Stimulated activated CD4-positive, alpha-beta T cell treated with anti-CD3 and anti-CD28 coated beads, Interleukin-12 subunit alpha, Interleukin-12 subunit beta, amount 100 ng/mL, for 4 hours (primary cell): ENCODE data around the gene TCF19.

ENCODE experiments used
- DNase-seq: peaks from one replicate; pipeline ENCODE4 v3.0.0-alpha.2; 2020

The TCF19 gene, protein sequence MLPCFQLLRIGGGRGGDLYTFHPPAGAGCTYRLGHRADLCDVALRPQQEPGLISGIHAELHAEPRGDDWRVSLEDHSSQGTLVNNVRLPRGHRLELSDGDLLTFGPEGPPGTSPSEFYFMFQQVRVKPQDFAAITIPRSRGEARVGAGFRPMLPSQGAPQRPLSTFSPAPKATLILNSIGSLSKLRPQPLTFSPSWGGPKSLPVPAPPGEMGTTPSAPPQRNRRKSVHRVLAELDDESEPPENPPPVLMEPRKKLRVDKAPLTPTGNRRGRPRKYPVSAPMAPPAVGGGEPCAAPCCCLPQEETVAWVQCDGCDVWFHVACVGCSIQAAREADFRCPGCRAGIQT

DNA sequence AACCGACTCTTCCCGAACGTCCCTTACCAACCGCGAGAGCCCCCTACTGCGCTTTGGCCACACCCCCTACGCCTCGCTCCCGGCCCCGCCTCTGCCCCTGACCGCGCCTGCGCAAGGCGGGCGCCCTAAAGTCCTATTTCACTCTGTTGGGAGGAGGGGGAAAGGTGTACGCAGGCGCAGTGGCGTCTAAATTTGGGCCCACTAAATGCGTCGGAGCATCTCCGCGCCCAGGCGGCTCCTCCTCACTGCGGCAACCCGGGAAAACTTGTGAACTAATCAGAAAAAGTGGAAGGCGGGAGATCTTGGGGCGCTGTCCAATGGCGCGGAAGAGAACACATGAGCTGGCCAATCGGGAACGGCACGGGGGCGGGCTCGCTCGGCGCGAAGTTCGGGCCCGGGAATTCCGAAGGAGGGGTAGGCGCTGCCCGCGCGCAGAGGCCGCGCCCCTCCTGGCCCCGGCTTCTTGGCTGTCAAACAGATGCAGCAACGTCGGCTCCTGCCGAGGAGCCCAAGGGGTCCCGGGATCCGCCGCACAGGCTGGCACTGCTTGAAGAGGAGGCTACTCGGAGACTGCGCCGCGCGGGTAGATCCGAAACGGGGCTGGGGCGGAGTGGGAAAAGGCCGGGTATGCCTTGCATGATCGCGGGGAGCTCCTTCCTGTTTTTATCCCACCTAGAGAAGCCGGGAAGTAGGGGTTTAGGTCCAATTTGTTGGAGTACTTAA, at the start of gene TCF19:
Gene TCF19 (plus strand): TSS at position 450 of the 723 bp plus-strand sequence. CDS start 881 bp downstream, outside the sequence.
- DNase-seq, result peak; percentile 99

DNA sequence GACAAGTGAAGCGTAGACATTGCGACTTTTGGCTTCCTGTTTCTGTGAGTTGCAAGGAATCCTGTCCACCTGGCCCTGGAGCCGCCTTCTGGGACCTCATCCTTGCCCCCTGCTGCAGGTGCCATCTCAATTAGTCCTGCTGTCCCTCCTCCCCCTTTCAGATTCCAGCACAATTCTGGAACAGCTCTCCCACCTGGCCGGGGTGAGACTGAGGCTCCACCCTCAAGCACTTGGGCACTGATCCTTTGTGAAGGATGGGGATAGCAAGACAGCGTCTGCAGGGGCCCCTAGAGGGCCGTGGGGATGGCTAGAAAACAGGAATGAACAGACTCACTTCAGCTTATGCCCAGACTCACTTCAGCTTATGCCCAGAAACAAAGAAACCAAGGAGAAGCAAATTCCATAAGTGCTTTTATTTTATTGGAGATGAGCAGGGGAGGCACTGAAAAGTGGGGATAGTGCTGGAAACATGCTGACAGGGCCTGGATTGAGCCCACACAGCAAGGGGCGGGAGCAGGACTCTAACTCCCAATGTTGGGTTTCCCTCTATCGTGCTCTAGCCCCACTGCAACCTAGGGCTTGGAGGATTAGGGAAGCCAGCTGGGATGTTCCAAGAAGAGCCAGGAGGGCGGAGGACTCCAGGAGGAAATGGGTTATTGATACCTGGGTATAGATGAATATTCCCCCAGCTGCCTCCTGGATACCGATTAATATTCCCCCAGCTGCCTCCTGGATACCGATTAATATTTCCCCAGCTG, 47.4 kb upstream of the TCF19 start:
- DNase-seq, result no peak

DNA sequence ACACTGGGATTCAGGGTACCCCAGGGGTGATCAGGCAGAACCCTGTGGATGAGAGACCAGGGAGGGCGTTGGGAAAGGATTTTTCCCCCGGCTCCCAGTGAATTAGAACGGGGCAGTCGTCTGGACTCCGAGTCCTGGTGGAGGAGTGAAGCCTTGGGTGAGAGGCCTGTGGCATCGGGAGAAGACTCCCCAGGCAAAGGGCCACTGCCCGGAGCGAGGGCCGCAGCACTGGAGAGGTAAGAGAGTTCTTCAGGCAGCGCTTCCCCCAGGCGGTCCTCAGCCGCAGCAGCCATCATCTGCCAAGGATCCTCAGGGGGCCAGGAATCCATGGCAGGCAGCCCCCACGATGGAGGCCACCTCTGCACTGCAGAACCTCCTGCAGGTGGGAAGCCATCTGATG, 46.7 kb upstream of the TCF19 start:
- no peak for DNase-seq

DNA sequence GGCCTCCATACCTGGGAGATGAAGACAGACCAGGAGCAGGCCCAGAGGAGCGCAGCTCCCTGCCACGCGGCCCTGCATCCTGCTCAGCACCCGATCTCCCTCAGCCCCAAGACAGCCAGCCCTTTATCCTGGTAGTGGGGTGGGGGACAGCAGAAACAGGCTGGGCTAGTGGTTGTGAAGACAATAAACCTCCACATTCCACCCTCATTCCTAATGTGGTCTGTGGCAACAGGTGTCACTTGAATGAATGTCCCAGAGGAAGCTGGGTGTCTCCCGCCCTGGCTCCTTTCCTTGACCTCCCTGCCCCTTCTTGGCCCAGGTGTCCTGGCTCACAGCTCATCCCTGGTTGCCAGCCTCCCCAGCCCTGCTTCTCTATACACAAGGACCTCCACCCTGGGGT, 45.9 kb upstream of the TCF19 start, which contains the start of gene C6orf15:
Gene C6orf15 (minus strand): TSS at position 98 of the 400 bp plus-strand sequence. CDS start 20 bp downstream, at position 78.
- DNase-seq, result no peak

- no peak for DNase-seq
Measured at GRCh38 chr6:31113861-31114540, 44.4 kb upstream of the TCF19 start.

GRCh38 chr6:31114541-31114878, 43.9 kb upstream of the TCF19 start, which contains the start of gene PSORS1C1:
Gene PSORS1C1 (plus strand): TSS chr6:31114800. CDS start chr6:31129633, 14,833 bp downstream.
- DNase-seq, result no peak

- no peak for DNase-seq
Measured at GRCh38 chr6:31114970-31115849, 43.2 kb upstream of the TCF19 start.

DNA sequence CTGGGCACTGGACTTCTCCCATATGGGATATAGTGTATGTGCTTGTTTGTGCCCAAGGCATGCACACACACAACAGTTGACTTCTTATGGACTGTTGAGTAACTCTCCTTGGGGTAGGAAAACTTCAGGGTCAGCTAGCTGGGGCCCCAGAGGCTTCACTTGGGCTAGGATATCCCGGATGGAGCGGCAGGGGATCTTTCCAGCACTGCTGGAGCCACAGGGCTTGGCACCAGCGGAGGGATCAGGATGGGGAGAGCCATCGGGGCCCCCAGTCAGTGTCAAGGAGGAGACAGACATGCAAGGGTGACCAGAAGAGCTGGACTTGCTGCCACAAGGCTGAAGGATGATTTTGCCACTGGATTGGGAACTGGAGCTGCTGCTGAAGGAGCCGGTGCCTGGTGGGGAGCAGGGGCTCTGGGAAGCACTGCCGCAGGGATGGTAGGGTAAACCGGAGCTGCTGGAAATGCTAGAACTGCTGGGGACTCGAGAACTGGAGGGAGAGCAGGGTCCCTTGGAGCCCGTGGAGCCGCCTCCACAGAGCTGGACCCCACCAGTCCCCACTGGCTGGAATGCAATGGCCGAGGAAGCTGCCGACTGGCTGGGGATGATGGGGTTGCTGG, 42.3 kb upstream of the TCF19 start:
- DNase-seq, result no peak

DNA sequence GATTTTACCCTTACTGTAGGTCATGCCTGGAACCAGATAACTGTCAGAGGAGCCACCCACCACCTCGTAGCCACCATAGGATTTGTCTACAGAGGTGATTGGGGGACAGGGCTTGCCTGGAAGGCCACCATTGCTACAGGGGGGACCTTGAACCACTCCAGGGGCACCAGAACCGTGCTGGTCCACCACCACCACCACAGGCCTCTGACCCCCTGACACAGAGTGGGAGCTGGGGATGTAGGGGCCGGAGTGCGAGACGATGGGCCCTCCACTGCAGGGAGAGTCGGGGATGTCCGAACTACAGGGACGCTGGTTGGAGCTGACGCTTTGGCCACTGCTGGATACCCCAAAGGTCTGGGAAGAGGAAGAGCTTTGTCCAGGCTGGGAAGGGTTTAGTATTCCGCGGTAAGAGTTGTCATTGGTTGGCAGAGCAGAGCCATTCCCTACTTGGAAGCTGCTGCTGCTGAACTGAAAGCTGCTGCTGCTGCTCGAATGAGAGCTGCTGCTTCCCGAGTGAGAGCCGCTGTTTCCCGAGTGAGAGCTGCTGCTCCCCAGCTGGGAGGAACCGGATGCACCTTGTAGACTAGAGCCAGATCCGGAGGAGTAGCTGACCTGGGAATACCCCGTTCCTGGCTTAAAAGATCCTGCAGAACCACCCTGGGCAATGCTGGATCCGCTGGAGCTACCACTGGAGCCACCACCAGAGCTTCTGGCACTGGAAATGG, 41.6 kb upstream of the TCF19 start:
- no peak for DNase-seq

GRCh38 chr6:31118178-31118577, 40.2 kb upstream of the TCF19 start:
- no peak for DNase-seq

DNA sequence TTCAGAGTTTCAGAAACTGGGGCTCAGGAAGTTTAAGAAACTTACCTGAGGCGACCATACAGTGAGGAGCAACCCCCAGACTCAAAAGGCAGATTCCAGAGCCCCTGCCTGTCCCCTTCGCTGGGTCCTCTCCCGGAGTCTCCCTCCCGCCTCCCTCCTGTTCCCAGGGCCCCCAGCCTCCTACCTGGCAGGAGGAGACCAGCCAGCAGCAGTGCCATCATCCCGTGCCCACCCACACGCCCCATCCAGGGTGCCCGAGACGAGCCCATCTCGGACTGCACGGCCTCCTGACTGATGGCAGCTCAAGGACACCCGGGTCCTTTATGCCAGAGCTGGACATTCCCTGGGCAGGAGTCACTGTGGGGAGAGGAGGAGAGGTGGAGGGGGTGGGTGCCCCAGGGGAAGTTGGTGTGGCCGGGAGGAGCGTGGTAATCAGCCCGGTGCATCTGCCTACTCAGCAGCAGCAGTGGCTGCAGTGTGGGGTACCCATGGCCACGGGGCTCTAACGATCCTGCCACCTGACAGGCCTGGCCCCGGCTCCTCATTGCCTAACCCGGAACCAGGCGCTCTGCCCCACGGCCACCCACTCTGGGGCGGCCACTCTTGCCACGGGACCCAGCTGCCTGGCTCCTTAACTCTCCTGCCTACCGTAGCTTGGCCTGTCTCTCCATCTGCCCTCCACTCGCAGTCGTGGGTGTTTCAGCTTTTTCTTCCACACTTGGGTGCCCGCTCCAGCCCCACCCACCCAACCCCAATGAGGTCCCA, 38.1 kb upstream of the TCF19 start, which contains the start of gene CDSN:
Gene CDSN (minus strand): TSS at position 296 of the 765 bp plus-strand sequence. CDS start 27 bp downstream, at position 269.
- no peak for DNase-seq

DNA sequence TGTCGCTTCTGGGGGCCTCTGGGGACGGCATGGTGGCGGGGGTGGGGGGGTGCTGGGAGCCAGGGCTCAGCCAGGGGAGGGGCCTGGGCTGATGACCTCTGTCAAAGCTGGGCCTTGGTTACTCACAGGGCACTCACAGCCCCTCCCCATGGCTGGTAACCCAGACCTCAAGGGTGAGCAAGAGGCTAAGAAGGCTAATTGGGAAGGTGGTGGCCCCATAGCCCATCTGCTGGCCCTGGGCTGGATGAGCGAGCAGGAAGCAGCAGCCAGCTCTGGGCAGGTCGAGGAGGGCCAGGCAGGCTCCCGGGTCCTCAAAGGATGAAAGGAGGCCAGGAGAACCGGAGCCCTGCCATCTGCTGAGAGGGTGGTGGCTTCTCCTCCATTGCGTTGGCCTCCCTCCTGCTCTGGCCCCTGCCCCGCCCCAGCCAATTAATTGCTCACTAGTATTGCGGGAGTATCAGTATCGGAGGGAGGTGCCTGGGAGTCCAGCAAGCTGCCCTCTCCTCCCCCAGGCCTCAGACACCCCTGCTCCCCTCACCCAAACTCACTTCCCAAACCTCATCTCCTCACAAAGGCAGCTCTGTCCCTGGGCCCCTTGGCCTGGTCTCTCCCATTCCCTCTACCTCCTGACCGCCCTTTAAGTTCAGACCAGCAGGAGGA, 37.1 kb upstream of the TCF19 start:
- no peak for DNase-seq

DNA sequence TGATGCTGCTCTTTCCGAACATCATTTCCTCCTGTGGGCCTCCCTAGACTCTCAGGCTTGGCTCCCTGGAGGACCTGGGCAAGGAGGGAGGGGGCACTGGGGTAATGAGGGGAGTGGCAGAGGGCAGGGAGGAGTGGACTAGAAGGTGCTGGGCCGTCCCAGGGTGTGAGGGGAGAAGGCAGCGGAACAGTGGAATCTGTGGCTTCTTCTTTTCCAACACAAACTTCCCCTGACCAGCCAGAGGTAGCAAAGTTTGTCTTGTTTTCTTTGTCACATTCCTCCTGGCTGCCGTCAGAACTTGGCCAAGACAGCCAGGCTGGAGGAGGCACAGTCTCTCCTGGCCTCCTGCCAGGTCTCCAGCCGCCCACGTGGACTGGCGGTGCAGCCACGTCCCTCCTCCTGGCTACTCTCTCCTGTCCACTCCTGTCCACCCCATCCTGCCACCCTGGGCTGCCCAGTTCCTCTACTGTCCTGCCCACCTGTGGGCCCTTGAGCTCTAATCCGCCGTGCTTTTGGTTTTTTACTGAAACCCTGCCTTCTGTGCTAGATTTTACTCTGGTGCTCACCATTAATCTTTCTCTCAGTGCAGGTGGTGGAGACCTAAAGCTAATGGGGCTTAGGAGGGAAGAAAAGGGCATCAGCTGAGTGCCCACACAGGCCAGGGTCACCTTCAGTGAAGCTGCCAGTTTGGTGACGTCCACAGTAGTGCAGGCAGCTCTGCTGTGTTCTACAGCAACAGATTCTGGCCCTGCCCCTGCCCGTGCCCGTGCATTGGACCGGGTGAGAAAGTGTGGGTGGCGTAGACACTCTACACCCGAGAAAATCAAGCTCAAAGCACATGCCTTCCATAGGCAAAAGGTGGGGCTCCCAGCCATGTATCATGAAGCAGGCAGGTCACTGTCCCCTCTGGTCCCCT, 35.3 kb upstream of the TCF19 start:
- no peak for DNase-seq

DNA sequence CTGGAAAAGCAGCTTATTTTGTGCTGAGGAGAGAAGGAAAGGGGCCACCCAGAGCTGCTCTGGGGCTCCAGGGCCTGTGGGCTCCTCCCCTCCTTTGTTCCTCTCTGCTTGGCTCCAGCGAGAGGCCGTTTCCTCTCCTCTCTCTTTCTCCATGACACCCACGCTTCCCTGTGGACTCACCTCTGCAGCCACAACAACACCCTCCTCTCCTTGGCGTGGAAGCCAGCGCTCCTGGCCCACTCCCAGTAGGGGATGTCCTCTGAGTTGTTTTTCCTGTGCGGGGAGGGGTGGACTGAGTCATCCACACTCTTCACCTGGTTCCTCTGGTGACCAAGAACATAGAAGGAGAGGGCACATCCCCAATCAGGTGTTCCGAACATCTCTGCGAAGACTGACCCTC, 33.2 kb upstream of the TCF19 start:
- DNase-seq, result no peak

- no peak for DNase-seq
Measured at GRCh38 chr6:31125586-31126363, 32.6 kb upstream of the TCF19 start.

DNA sequence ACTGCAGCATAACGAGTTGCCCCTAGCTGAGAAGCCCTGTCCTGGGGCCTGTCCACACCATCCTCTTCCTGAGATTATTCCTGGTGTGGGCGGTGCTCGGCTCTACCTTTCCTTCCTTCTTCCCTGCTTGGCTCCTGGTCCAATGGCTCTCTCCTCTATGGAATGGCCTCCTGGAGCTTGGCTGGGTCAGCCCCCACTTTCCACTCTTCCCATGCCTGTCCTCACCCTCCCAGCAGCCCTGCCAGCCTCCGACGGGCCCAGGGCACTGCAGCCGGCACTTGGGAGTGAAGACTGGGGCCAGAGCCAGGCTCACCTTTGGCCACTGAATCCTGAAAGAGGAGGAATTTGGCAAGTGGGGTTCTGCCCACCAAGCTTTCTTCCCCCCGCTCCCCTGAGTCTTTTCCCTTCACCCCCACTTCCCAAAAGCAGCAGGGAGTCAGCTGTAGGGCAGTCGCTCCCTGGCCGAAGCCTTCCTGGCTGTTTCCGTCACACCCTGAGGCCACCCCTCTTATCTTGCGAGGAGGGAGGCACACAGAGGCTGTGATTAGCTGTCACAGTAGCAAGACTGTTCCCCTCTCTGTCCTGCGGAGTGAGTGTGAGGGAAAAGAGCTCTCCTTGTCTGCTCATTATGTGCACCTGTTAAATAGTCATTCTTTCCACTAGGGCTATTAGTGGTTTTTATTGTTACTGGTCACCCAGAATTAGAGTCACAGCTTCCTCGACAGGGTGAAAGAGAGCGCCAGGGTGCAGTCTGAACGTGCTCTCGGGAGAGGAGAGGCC, 31.8 kb upstream of the TCF19 start:
- DNase-seq, result no peak
